HG03280 (cell line): ENCODE results near the gene IQGAP2.

ENCODE experiments used
- ATAC-seq: cut with Tn5 transposase; IDR thresholded peaks from one replicate; pipeline ENCODE4 v1.9.1; 2021; ENCODE audit warnings: mild to moderate bottlenecking, moderate library complexity; ENCODE audit not compliant: unreplicated experiment

IQGAP2 gene

GRCh38 chr5:76475936-76476335 is 72.9 kb downstream of the IQGAP2 start:
- ATAC-seq, result no peak

GRCh38 chr5:76476474-76477038 is 73.5 kb downstream of the IQGAP2 start:
- ATAC-seq, result no peak

GRCh38 chr5:76477061-76477460 is 74.0 kb downstream of the IQGAP2 start:
- ATAC-seq, result no peak

- no peak for ATAC-seq
Measured at GRCh38 chr5:76477571-76477970, 74.5 kb downstream of the IQGAP2 start.

GRCh38 chr5:76479281-76479680 is 76.2 kb downstream of the IQGAP2 start:
- ATAC-seq, result no peak

- no peak for ATAC-seq
Measured at GRCh38 chr5:76479973-76480667, 77.0 kb downstream of the IQGAP2 start.

- no peak for ATAC-seq
Measured at GRCh38 chr5:76482984-76483383, 79.9 kb downstream of the IQGAP2 start.

GRCh38 chr5:76483433-76483832 is 80.3 kb downstream of the IQGAP2 start:
- no peak for ATAC-seq

GRCh38 chr5:76483881-76484280 is 80.8 kb downstream of the IQGAP2 start:
- ATAC-seq, result no peak

- no peak for ATAC-seq
Measured at GRCh38 chr5:76485511-76485910, 82.4 kb downstream of the IQGAP2 start.

GRCh38 chr5:76487386-76487785 is 84.3 kb downstream of the IQGAP2 start:
- ATAC-seq, result no peak

GRCh38 chr5:76487821-76488220 is 84.7 kb downstream of the IQGAP2 start:
- ATAC-seq, result no peak

GRCh38 chr5:76488969-76489368 is 85.9 kb downstream of the IQGAP2 start:
- no peak for ATAC-seq

- no peak for ATAC-seq
Measured at GRCh38 chr5:76489877-76490688, 87.0 kb downstream of the IQGAP2 start.

- no peak for ATAC-seq
Measured at GRCh38 chr5:76490960-76491359, 87.9 kb downstream of the IQGAP2 start.

GRCh38 chr5:76492819-76493189 is 89.7 kb downstream of the IQGAP2 start:
- ATAC-seq, result no peak

GRCh38 chr5:76493190-76493837 is 90.2 kb downstream of the IQGAP2 start:
- no peak for ATAC-seq

- no peak for ATAC-seq
Measured at GRCh38 chr5:76494201-76494600, 91.1 kb downstream of the IQGAP2 start.

- ATAC-seq, result no peak
Measured at GRCh38 chr5:76495870-76496269, 92.8 kb downstream of the IQGAP2 start.

GRCh38 chr5:76497065-76497460 is 94.0 kb downstream of the IQGAP2 start:
- ATAC-seq, result no peak

GRCh38 chr5:76497986-76498717 is 95.1 kb downstream of the IQGAP2 start:
- ATAC-seq, result no peak
